ENCODE measurements around the gene PRKG2.

- TF ChIP-seq HOXA7 (CRISPR knock-in tag; IDR thresholded peaks at IDR 0.05), result no peak
- no peak for TF ChIP-seq CTCF (IDR thresholded peaks at IDR 0.05)
- no peak for TF ChIP-seq ZSCAN20 (CRISPR knock-in tag; IDR thresholded peaks at IDR 0.05)
Observed at GRCh38 chr4:81214144-81214880, 710 bp downstream of the PRKG2 start.
